Left lung (tissue), 10 donors: ENCODE measurements around the gene PAM. TPM values are rescaled to one million over a fixed set of nuclear protein-coding genes. Genes with fewer than 3 reads are reported as not detected.

Experiments used
- ATAC-seq: fragments of 200-7000 bp; cut with Tn5 transposase; one replicate; pipeline ENCODE4 v1.9.1; 2020; ENCODE audit warnings: moderate library complexity
- DNase-seq, 4 donors: peaks; one replicate each; pipeline ENCODE4 v3.0.0-alpha.2; 2013 to 2020
- H3K27ac ChIP-seq, 2 donors: fragments of 200-600 bp; sonication (generic) in 1 of 2; one replicate each; pipeline versions ENCODE4 v1.5.0 to v1.8.0; 2020 to 2021
- H3K27me3 ChIP-seq, 2 donors: fragments of 200-600 bp; sonication (generic) in 1 of 2; one replicate each; pipeline versions ENCODE4 v1.5.0 to v1.8.0; 2020 to 2021
- H3K36me3 ChIP-seq, 2 donors: fragments of 200-600 bp; sonication (generic) in 1 of 2; one replicate each; pipeline versions ENCODE4 v1.5.0 to v1.8.0; 2020 to 2021
- H3K4me1 ChIP-seq, 2 donors: fragments of 200-600 bp; one replicate each; pipeline ENCODE4 v1.8.0; 2021
- H3K4me3 ChIP-seq, 2 donors: fragments of 200-600 bp; sonication (generic) in 1 of 2; one replicate each; pipeline versions ENCODE4 v1.5.0 to v1.8.0; 2020 to 2021; ENCODE audit warnings: mild to moderate bottlenecking in 1 of 2
- H3K9me3 ChIP-seq, 2 donors: fragments of 200-600 bp; sonication (generic) in 1 of 2; one replicate each; pipeline versions ENCODE4 v1.5.0 to v1.8.0; 2020 to 2021
- CTCF ChIP-seq, 2 donors: fragments of 200-600 bp; sonication (generic) in 1 of 2; IDR thresholded peaks; one replicate each; pipeline versions ENCODE4 v1.5.0 to v1.8.0; 2021; ENCODE audit warnings: antibody characterized with exemption in 2 of 2
- intact Hi-C, 2 donors: fragments of 100-400 bp; cut with DNase I; formaldehyde crosslinking; loops; one replicate each; pipeline versions ENCODE4 v1.11.2 to v1.14.2; 2022
- polyA plus RNA-seq, 6 donors: library from polyadenylated mRNA; unstranded; fragments of 120-200 nt; gene quantifications; one replicate each; pipeline ENCODE4 v1.2.1, GENCODE V29; 2013; ENCODE audit not compliant: insufficient read length in 6 of 6
- total RNA-seq, 2 donors: library from RNA; stranded (reverse); fragmentation: NEBNext Ultra II Directional; extraction: Animal tissue kit (Norgen Biotek cat#: 25700); gene quantifications; one replicate each; pipeline ENCODE4 v1.2.1, GENCODE V29; 2021
- donor health status: DM: no; HTN: yes; CAD: no.
- donor health status: DM: no; HTN: no; CAD: no.

The PAM gene
- total and polyA plus RNA-seq, 8 donors: 93.3 to 427 (median 145) TPM

- no peak for TF ChIP-seq CTCF (IDR thresholded peaks at IDR 0.05)
- intact Hi-C loops: no loop called here
- Histone ChIP-seq H3K27me3 (peaks cover 0 to 11% of the 10 kb centered on the region in 2 donors), H3K27ac (no peak overlapping the region), H3K36me3 (no peaks in the 10 kb centered on the region), H3K4me3 (no peak overlapping the region), H3K4me1 (peaks cover 13 to 73% of the 10 kb centered on the region in 2 donors), H3K9me3 (no peaks in the 10 kb centered on the region)
- DNase-seq (no peak), ATAC-seq (no peak)
These were observed 3.5 kb downstream of the PAM start for GRCh38 chr5:102758576-102758975.

GRCh38 chr5:102759289-102759688, 4.2 kb downstream of the PAM start:
- H3K27me3 ChIP-seq: peaks cover 0 to 4% of the 10 kb centered on the region in 2 donors
- no peak for TF ChIP-seq CTCF (IDR thresholded peaks at IDR 0.05)
- intact Hi-C loops: no loop called here

GRCh38 chr5:102759700-102760099, 4.6 kb downstream of the PAM start:
- TF ChIP-seq CTCF (IDR thresholded peaks at IDR 0.05): no peak
- Histone ChIP-seq H3K9me3 (no peaks in the 10 kb centered on the region), H3K4me1 (peaks cover 13 to 63% of the 10 kb centered on the region in 2 donors), H3K27me3 (no peaks in the 10 kb centered on the region), H3K36me3 (no peaks in the 10 kb centered on the region), H3K27ac (no peak overlapping the region), H3K4me3 (no peak overlapping the region)
- intact Hi-C loops: no loop called here
- DNase-seq (no peak), ATAC-seq (no peak)

More at GRCh38 chr5:102759289-102759688, 4.2 kb downstream of the PAM start:
- peaks cover 13 to 67% of the 10 kb centered on the region in 2 donors for H3K4me1 ChIP-seq
- H3K36me3 ChIP-seq: no peaks in the 10 kb centered on the region
- no peaks in the 10 kb centered on the region for H3K9me3 ChIP-seq
- no peak for DNase-seq
- no peak overlapping the region for H3K4me3 ChIP-seq
- H3K27ac ChIP-seq: no peak overlapping the region
- ATAC-seq: no peak

- Histone ChIP-seq H3K4me1 (peaks cover 13 to 69% of the 10 kb centered on the region in 2 donors), H3K27me3 (no peaks in the 10 kb centered on the region), H3K27ac (peak overlapping the region; percentile 63 to 73), H3K9me3 (no peaks in the 10 kb centered on the region), H3K4me3 (no peak overlapping the region), H3K36me3 (no peaks in the 10 kb centered on the region)
- peak; percentile 6 for ATAC-seq
- intact Hi-C loops: no loop called here
- DNase-seq: peak in 1 of 4 donors; percentile 24
- no peak for TF ChIP-seq CTCF (IDR thresholded peaks at IDR 0.05)
These were observed 5.7 kb downstream of the PAM start for GRCh38 chr5:102760815-102761214.

GRCh38 chr5:102762095-102762534, 7.0 kb downstream of the PAM start:
- Histone ChIP-seq H3K9me3 (no peaks in the 10 kb centered on the region), H3K27ac (peak overlapping the region; percentile 63 to 73), H3K36me3 (no peaks in the 10 kb centered on the region), H3K27me3 (no peaks in the 10 kb centered on the region), H3K4me3 (no peak overlapping the region), H3K4me1 (peaks cover 8 to 62% of the 10 kb centered on the region in 2 donors)
- intact Hi-C loops: no loop called here
- DNase-seq (no peak), ATAC-seq (peak; percentile 78)
- no peak for TF ChIP-seq CTCF (IDR thresholded peaks at IDR 0.05)
